DND-41 (cell line): ENCODE data around the gene ACBD6.

Experiments used
- CTCF ChIP-seq: IDR thresholded peaks from 2 replicates; pipeline ENCODE4 v1.5.1; 2012; ENCODE audit warnings: borderline replicate concordance, low read length, moderate library complexity, mild to moderate bottlenecking; ENCODE audit not compliant: poor library complexity, severe bottlenecking; ENCODE audit errors: extremely low read depth
- EZH2 ChIP-seq: IDR thresholded peaks from 3 replicates; pipeline ENCODE4 v1.6.1; 2012; ENCODE audit warnings: borderline replicate concordance, low read depth, mild to moderate bottlenecking, moderate library complexity, low read length, inconsistent platforms; ENCODE audit not compliant: severe bottlenecking

DNA sequence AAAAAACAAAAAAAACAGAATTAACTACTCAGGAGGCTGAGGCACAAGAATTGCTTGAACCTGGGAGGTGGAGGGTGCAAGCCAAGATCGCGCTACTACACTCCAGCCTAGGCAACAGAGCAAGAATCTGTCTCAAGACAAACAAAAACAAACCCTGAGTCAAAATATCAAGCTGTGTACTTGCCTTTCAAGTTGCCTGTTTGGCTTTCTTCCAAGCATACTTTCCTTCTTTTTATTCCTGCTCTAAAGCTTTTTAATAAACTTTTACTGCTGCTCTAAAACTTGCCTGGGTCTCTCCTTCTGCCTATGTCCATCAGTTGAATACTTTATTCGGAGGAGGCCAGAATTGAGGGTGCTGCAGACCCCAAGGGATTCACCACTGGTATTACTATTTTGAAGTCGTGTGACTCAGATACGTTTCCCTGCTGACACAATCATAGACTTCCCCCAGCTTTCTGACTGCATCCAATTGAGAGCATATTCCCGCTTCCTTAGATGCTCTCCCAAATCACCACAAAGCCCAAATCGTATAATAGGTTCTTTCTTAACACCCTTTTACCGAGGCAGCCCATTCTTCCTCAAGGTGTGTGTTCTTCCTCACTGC is 3.5 kb upstream of the ACBD6 start:
- TF ChIP-seq CTCF = no peak
- TF ChIP-seq EZH2 = no peak
